Subcutaneous abdominal adipose tissue (tissue), 5 donors: ENCODE measurements around the gene C17orf58.
A peak's percentile ranks its signal among the peaks of the same experiment; 100 is the strongest.

Source experiments
- H3K27ac ChIP-seq: one replicate; pipeline ENCODE4 v1.7.0; 2013; ENCODE audit warnings: low read depth, mild to moderate bottlenecking, inconsistent platforms, low read length, moderate library complexity
- H3K27me3 ChIP-seq, 5 donors: one replicate each; pipeline ENCODE4 v1.7.0; 2013; ENCODE audit warnings: low read length in 5 of 5, inconsistent platforms in 1 of 5; ENCODE audit not compliant: control insufficient read depth in 5 of 5, insufficient read depth in 4 of 5
- H3K36me3 ChIP-seq, 5 donors: one replicate each; pipeline ENCODE4 v1.7.0; 2013; ENCODE audit warnings: low read length in 5 of 5; ENCODE audit not compliant: control insufficient read depth in 5 of 5, insufficient read depth in 5 of 5
- H3K4me1 ChIP-seq, 5 donors: one replicate each; pipeline ENCODE4 v1.7.0; 2013; ENCODE audit warnings: low read length in 5 of 5, mild to moderate bottlenecking in 3 of 5, moderate library complexity in 1 of 5; ENCODE audit not compliant: control insufficient read depth in 5 of 5, insufficient read depth in 5 of 5
- H3K4me3 ChIP-seq, 5 donors: one replicate each; pipeline ENCODE4 v1.7.0; 2013; ENCODE audit warnings: low read length in 5 of 5, low read depth in 1 of 5
- H3K9ac ChIP-seq, 5 donors: one replicate each; pipeline ENCODE4 v1.7.0; 2013; ENCODE audit warnings: low read length in 5 of 5, mild to moderate bottlenecking in 4 of 5, moderate library complexity in 3 of 5
- H3K9me3 ChIP-seq, 5 donors: one replicate each; pipeline ENCODE4 v1.7.0; 2013; ENCODE audit warnings: low read length in 5 of 5; ENCODE audit not compliant: control insufficient read depth in 5 of 5
- donor health status: healthy.
- donor health status: healthy.
- donor health status: healthy.
- donor health status: healthy.
- donor health status: healthy.

C17orf58 gene

DNA sequence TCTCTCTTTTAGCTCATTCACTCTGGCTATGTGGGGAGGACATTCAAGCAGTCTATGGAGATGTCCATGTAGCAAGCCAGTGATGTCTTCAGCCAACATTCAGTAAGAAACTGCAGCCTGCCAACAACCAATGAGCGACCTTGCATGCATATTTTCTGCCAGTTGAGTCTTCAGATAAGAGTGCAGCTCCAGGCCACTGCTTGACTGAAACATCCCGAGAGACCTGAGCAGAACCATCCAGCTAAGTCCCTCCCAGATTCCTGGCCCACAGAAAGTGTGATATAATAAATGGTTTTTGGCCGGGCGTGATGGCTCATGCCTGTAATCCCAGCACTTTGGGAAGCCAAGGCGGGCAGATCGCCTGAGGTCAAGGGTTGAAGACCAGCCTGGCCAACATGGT lies 10.5 kb upstream of the C17orf58 start:
- no peak overlapping the region for H3K4me3 ChIP-seq
- no peaks in the 10 kb centered on the region for H3K36me3 ChIP-seq
- H3K27me3 ChIP-seq = no peaks in the 10 kb centered on the region
- H3K4me1 ChIP-seq = peaks cover 0 to 6% (median 4%) of the 10 kb centered on the region in 5 donors
- no peaks in the 10 kb centered on the region for H3K9me3 ChIP-seq
- H3K27ac ChIP-seq = no peak overlapping the region
- no peak overlapping the region for H3K9ac ChIP-seq

GRCh38 chr17:68004201-68004600 lies 7.9 kb upstream of the C17orf58 start:
- Histone ChIP-seq H3K36me3 (no peaks in the 10 kb centered on the region), H3K27ac (no peak overlapping the region), H3K9me3 (no peaks in the 10 kb centered on the region), H3K27me3 (no peaks in the 10 kb centered on the region), H3K4me1 (peaks cover 0 to 6% (median 0%) of the 10 kb centered on the region in 5 donors), H3K4me3 (no peak overlapping the region), H3K9ac (no peak overlapping the region)

- Histone ChIP-seq H3K27ac (no peak overlapping the region), H3K36me3 (no peaks in the 10 kb centered on the region), H3K9me3 (no peaks in the 10 kb centered on the region), H3K4me1 (peaks cover 4 to 23% (median 20%) of the 10 kb centered on the region in 5 donors), H3K9ac (no peak overlapping the region), H3K4me3 (no peak overlapping the region), H3K27me3 (no peaks in the 10 kb centered on the region)
Measured at GRCh38 chr17:67999291-67999911, 3.1 kb upstream of the C17orf58 start.

GRCh38 chr17:67998466-67998865 lies 2.2 kb upstream of the C17orf58 start:
- Histone ChIP-seq H3K36me3 (no peaks in the 10 kb centered on the region), H3K4me1 (peaks cover 4 to 28% (median 24%) of the 10 kb centered on the region in 5 donors)

DNA sequence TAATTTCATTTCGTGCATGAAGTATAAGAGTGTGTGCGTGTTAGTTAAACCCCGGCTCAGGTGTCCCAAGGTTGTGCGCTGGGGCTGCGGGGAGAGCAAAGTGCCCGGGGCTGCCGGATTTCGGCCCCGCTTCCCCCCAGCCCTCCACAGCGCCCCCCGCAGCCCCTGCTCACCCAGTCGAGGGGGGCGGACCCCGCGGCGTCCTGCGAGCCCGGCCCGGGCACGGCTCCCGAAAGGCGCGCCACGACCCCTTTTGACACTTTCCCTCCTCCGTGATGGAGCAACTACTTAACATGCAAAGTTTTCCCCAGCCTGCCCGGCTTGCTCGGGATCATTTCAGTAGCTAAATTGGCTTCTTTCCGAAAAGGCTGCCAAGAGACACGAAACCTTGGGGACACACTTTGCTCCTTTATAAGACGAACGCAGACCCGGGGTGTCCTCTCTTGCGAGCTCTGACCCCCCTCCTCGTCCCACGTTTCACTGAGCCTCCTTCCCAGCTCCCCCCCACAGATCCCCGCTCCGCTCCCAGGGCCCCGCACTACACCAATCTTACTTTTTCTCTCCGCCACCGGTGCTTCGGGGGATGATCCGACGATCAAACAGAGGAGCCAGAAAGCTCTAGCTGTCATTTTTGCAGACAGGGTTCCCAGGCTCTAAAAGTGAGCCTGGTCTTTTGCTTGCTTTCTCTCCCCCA lies 552 bp downstream of the C17orf58 start:
- Histone ChIP-seq H3K4me3 (peak overlapping the region; percentile 68 to 87 (median 79)), H3K9ac (peak overlapping the region; percentile 0 to 74 (median 68)), H3K4me1 (peaks cover 4 to 40% (median 30%) of the 10 kb centered on the region in 5 donors), H3K36me3 (no peaks in the 10 kb centered on the region), H3K27ac (peak overlapping the region; percentile 91), H3K27me3 (no peaks in the 10 kb centered on the region), H3K9me3 (no peaks in the 10 kb centered on the region)

More at GRCh38 chr17:67998466-67998865, 2.2 kb upstream of the C17orf58 start:
- Histone ChIP-seq H3K9ac (no peak overlapping the region), H3K27me3 (no peaks in the 10 kb centered on the region), H3K4me3 (no peak overlapping the region), H3K27ac (no peak overlapping the region), H3K9me3 (no peaks in the 10 kb centered on the region)

DNA sequence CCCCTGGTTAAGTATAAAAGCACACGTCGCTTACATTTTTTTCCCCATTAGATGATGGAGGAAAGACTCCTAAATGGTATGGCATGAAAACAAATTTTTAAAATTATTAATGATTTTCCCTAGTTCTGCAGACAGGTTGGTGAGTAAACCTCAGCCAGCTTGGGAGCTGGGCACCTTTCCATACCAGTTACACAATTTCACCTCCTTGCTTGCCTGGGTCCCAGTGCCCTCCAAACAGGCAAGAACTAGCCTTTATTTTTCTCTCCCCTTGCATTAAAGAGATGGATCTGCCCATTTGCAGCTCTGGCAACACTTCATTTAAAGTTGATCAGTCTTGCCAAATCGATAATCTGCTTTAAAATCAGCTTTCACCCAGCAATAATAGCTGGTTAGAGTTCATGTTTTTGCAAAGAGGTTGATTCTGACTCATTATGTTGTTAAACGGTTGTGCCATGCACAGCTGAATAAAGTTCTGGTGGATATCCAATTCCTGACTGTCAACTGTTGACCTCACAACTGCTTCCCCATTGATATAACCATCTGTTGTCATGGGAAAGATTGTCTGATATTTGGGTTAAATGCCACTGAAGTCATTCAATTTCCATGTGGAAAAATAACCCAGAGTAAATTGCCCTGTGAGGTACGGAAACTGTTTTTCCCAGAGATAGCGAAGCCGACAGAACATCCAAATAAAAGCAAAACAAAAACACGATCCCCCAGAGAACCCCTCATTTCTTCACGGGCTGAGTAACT lies 1.3 kb downstream of the C17orf58 start:
- Histone ChIP-seq H3K4me3 (peak overlapping the region; percentile 68 to 87 (median 79)), H3K27ac (peak overlapping the region; percentile 91), H3K36me3 (no peaks in the 10 kb centered on the region), H3K27me3 (no peaks in the 10 kb centered on the region), H3K9ac (peak overlapping the region; percentile 0 to 74 (median 68)), H3K4me1 (peaks cover 4 to 40% (median 30%) of the 10 kb centered on the region in 5 donors), H3K9me3 (no peaks in the 10 kb centered on the region)

DNA sequence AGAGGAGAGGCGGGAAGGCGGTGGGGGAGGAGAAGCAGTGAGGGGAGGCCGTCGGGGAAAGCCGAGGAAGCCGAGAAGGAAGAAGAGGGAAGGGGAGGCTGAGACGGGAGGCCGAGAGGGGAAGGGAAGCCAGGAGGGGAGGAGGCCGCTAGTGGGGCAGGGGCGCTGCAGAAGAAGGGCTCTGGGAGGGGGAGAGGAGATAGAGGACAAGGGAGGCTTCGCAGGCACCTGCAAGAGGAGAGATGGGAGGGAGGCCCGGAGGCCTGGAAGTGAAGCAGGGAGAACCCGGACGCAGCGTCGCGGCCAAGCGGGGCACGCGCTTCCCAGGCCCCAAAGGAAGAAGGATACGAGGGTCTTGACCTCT lies 2.3 kb downstream of the C17orf58 start:
- no peaks in the 10 kb centered on the region for H3K9me3 ChIP-seq
- peak overlapping the region in 4 of 5 donors; percentile 39 to 84 (median 81) for H3K9ac ChIP-seq
- peaks cover 4 to 40% (median 30%) of the 10 kb centered on the region in 5 donors for H3K4me1 ChIP-seq
- no peaks in the 10 kb centered on the region for H3K36me3 ChIP-seq
- H3K4me3 ChIP-seq = peak overlapping the region; percentile 68 to 91 (median 84)
- H3K27me3 ChIP-seq = no peaks in the 10 kb centered on the region
- peak overlapping the region; percentile 94 for H3K27ac ChIP-seq

GRCh38 chr17:67993153-67993997 lies 2.9 kb downstream of the C17orf58 start:
- Histone ChIP-seq H3K4me1 (peaks cover 4 to 40% (median 30%) of the 10 kb centered on the region in 5 donors), H3K4me3 (peak overlapping the region; percentile 83 to 91 (median 87))

GRCh38 chr17:67992548-67993152 lies 3.6 kb downstream of the C17orf58 start:
- no peaks in the 10 kb centered on the region for H3K36me3 ChIP-seq
- no peaks in the 10 kb centered on the region for H3K27me3 ChIP-seq
- H3K4me1 ChIP-seq = peaks cover 4 to 40% (median 30%) of the 10 kb centered on the region in 5 donors
- H3K9me3 ChIP-seq = no peaks in the 10 kb centered on the region
- peak overlapping the region; percentile 52 to 84 (median 68) for H3K9ac ChIP-seq
- peak overlapping the region; percentile 86 for H3K27ac ChIP-seq
- H3K4me3 ChIP-seq = peak overlapping the region; percentile 82 to 91 (median 84)

More at GRCh38 chr17:67993153-67993997, 2.9 kb downstream of the C17orf58 start:
- H3K9ac ChIP-seq = peak overlapping the region; percentile 68 to 84 (median 84)
- no peaks in the 10 kb centered on the region for H3K27me3 ChIP-seq
- no peaks in the 10 kb centered on the region for H3K9me3 ChIP-seq
- H3K27ac ChIP-seq = peak overlapping the region; percentile 94
- no peaks in the 10 kb centered on the region for H3K36me3 ChIP-seq
